Suprapubic skin (tissue), 4 donors: Measurements from ENCODE around the gene GGT5. TPM values are rescaled to one million over a fixed set of nuclear protein-coding genes. Genes with fewer than 3 reads are reported as not detected.

Experiments used
- DNase-seq, 2 donors: peaks; one replicate each; pipeline ENCODE4 v3.0.0-alpha.2; 2019; ENCODE audit warnings: low spot score in 2 of 2
- H3K27ac ChIP-seq: fragments of 200-600 bp; sonication (generic); one replicate; pipeline ENCODE4 v1.5.1; 2019
- H3K27me3 ChIP-seq: fragments of 200-600 bp; sonication (generic); one replicate; pipeline ENCODE4 v1.5.1; 2019
- H3K36me3 ChIP-seq: fragments of 200-600 bp; sonication (generic); one replicate; pipeline ENCODE4 v1.5.1; 2019
- H3K4me1 ChIP-seq: fragments of 200-600 bp; sonication (generic); one replicate; pipeline ENCODE4 v1.5.1; 2019
- H3K4me3 ChIP-seq: fragments of 200-600 bp; sonication (generic); one replicate; pipeline ENCODE4 v1.5.1; 2019; ENCODE audit warnings: mild to moderate bottlenecking
- H3K9me3 ChIP-seq: fragments of 200-600 bp; sonication (generic); one replicate; pipeline ENCODE4 v1.5.1; 2019
- EP300 ChIP-seq: sonication (generic); formaldehyde crosslinking; IDR thresholded peaks from one replicate; pipeline ENCODE4 v1.6.1; 2017; ENCODE audit warnings: antibody characterized with exemption
- POLR2A ChIP-seq, 2 donors: fragments of 450-650 bp; IDR thresholded peaks; one replicate each; pipeline ENCODE4 v1.6.1; 2017; ENCODE audit warnings: antibody characterized with exemption in 2 of 2, mild to moderate bottlenecking in 2 of 2, moderate library complexity in 2 of 2
- POLR2AphosphoS5 ChIP-seq, 3 donors: sonication (generic); formaldehyde crosslinking; IDR thresholded peaks; one replicate each; pipeline ENCODE4 v1.6.1; 2017; ENCODE audit warnings: antibody characterized with exemption in 3 of 3
- WGBS: methylation state at CpG from one replicate; pipeline ENCODE4 v1.1.5; 2018; 5-methylcytosine and 5-hydroxymethylcytosine counted together
- total RNA-seq, 4 donors: library from RNA; depleted of rRNA; stranded (reverse); fragments of >200 nt; gene quantifications; one replicate each; pipeline ENCODE4 v1.1.0, GENCODE V29; 2016
- TF ChIP-seq, protein P1 (sequence below), 2 donors: fragments of 200-600 bp in 1 of 2; fragments of 450-650 bp in 1 of 2; sonication (generic) in 1 of 2; IDR thresholded peaks; one replicate each; pipeline ENCODE4 v1.5.1; 2016 to 2019; ENCODE audit warnings: antibody characterized with exemption in 2 of 2, mild to moderate bottlenecking in 1 of 2, moderate library complexity in 1 of 2

The GGT5 gene
- total RNA-seq, 4 donors from 2014 or later = 13.4 to 38.8 (median 17.5) TPM

- no peaks in the 10 kb centered on the region for H3K4me1 ChIP-seq
- 88% methylated on average over 6 of the region's 14 CpGs for WGBS
- TF ChIP-seq, protein P1, sequence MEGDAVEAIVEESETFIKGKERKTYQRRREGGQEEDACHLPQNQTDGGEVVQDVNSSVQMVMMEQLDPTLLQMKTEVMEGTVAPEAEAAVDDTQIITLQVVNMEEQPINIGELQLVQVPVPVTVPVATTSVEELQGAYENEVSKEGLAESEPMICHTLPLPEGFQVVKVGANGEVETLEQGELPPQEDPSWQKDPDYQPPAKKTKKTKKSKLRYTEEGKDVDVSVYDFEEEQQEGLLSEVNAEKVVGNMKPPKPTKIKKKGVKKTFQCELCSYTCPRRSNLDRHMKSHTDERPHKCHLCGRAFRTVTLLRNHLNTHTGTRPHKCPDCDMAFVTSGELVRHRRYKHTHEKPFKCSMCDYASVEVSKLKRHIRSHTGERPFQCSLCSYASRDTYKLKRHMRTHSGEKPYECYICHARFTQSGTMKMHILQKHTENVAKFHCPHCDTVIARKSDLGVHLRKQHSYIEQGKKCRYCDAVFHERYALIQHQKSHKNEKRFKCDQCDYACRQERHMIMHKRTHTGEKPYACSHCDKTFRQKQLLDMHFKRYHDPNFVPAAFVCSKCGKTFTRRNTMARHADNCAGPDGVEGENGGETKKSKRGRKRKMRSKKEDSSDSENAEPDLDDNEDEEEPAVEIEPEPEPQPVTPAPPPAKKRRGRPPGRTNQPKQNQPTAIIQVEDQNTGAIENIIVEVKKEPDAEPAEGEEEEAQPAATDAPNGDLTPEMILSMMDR (IDR thresholded peaks at IDR 0.05) = no peak
- no peak for TF ChIP-seq EP300
- no peak for TF ChIP-seq POLR2A (IDR thresholded peaks at IDR 0.05)
- TF ChIP-seq POLR2AphosphoS5 (IDR thresholded peaks at IDR 0.05) = no peak
- H3K27me3 ChIP-seq = no peaks in the 10 kb centered on the region
- no peak overlapping the region for H3K4me3 ChIP-seq
- H3K9me3 ChIP-seq = peaks cover 5% of the 10 kb centered on the region
- H3K36me3 ChIP-seq = peaks cover 21% of the 10 kb centered on the region
- no peak overlapping the region for H3K27ac ChIP-seq
- DNase-seq = no peak
These were observed 19.8 kb downstream of the GGT5 start for GRCh38 chr22:24225044-24225601.

- Histone ChIP-seq H3K36me3 (peaks cover 25% of the 10 kb centered on the region), H3K4me1 (no peaks in the 10 kb centered on the region), H3K9me3 (peaks cover 5% of the 10 kb centered on the region), H3K27ac (no peak overlapping the region), H3K27me3 (no peaks in the 10 kb centered on the region), H3K4me3 (no peak overlapping the region)
- TF ChIP-seq EP300 = no peak
- TF ChIP-seq, protein P1 (IDR thresholded peaks at IDR 0.05) = no peak
- no peak for DNase-seq
- 91% methylated on average over 1 of the region's 1 CpG for WGBS
These were observed 20.4 kb downstream of the GGT5 start for GRCh38 chr22:24224468-24224867.

GRCh38 chr22:24219750-24220149, 25.1 kb downstream of the GGT5 start:
- DNase-seq = no peak
- Histone ChIP-seq H3K36me3 (peaks cover 15% of the 10 kb centered on the region), H3K27ac (no peak overlapping the region), H3K27me3 (no peaks in the 10 kb centered on the region), H3K4me1 (no peaks in the 10 kb centered on the region), H3K4me3 (no peak overlapping the region), H3K9me3 (peaks cover 2% of the 10 kb centered on the region)
- no peak for TF ChIP-seq EP300
- 94% methylated on average over 6 of the region's 9 CpGs for WGBS

DNA sequence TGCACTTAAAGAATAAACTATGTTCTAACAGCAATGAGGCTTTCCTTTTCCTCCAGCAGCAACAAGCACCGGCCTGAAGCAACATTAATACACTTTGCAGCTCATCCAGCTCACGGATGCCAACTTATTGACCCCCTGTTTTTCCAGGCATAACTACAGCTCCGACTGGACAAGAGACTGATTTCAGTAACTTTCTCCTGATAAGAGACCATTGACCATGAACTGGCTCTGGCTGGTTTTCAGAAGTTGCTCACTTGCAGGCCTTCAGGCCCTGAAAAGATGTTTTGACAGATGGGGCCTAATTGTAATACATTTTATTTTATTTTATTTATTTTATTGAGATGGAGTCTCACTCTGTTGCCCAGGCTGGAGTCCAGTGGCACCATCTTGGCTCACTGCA, 27.5 kb downstream of the GGT5 start:
- H3K27me3 ChIP-seq = no peaks in the 10 kb centered on the region
- no peak overlapping the region for H3K27ac ChIP-seq
- no peak for TF ChIP-seq POLR2AphosphoS5 (IDR thresholded peaks at IDR 0.05)
- no peak for TF ChIP-seq EP300
- no peak for TF ChIP-seq POLR2A (IDR thresholded peaks at IDR 0.05)
- TF ChIP-seq, protein P1 (IDR thresholded peaks at IDR 0.05) = no peak
- no peaks in the 10 kb centered on the region for H3K9me3 ChIP-seq
- no peak overlapping the region for H3K4me3 ChIP-seq
- H3K36me3 ChIP-seq = peaks cover 9% of the 10 kb centered on the region
- 88% methylated on average over 3 of the region's 3 CpGs for WGBS
- no peaks in the 10 kb centered on the region for H3K4me1 ChIP-seq
- no peak for DNase-seq

DNA sequence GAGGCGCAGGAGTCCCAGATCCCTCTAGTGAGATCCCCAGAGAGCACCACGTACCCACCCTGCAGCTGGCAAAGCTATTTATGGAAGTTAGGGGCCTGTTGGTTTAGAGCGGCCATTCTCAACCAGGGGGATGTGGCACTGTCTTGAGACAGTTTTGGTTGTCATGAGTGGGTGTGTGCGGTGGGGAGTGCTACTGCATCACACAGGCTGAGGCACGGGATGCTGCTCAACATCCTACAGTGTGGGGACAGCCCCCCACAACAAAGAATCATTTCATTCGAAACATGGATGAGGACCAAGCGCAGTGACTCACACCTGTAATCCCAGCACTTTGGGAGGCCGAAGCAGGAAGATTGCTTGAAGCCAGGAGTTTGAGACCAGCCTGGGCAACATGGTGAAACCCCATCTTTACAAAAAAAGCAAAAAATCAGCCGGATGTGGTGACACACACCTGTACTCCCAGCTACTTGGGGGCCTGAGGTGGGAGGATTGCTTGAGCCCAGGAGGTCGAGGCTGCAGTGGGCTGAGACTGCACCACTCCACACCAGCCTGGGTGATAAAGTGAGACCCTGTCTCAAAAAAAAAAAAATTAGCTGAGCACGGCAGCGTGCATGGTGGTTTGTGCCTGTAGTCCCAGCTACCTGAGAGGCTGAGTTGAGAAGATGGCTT, 28.2 kb downstream of the GGT5 start:
- DNase-seq = no peak
- Histone ChIP-seq H3K9me3 (no peaks in the 10 kb centered on the region), H3K36me3 (peaks cover 9% of the 10 kb centered on the region), H3K27me3 (no peaks in the 10 kb centered on the region), H3K4me3 (no peak overlapping the region), H3K4me1 (no peaks in the 10 kb centered on the region), H3K27ac (no peak overlapping the region)
- TF ChIP-seq POLR2AphosphoS5 (IDR thresholded peaks at IDR 0.05) (no peak), POLR2A (IDR thresholded peaks at IDR 0.05) (no peak), EP300 (no peak)
- TF ChIP-seq, protein P1 (IDR thresholded peaks at IDR 0.05) = no peak
- WGBS = 86% methylated on average over 12 of the region's 12 CpGs
